ENCODE results near the gene MTRR.
"Not testable (repeated sequence)": the region's sequence is repeated elsewhere in the genome, so short reads cannot be mapped to it uniquely, and the experiment has no call there.

MTRR gene

DNA sequence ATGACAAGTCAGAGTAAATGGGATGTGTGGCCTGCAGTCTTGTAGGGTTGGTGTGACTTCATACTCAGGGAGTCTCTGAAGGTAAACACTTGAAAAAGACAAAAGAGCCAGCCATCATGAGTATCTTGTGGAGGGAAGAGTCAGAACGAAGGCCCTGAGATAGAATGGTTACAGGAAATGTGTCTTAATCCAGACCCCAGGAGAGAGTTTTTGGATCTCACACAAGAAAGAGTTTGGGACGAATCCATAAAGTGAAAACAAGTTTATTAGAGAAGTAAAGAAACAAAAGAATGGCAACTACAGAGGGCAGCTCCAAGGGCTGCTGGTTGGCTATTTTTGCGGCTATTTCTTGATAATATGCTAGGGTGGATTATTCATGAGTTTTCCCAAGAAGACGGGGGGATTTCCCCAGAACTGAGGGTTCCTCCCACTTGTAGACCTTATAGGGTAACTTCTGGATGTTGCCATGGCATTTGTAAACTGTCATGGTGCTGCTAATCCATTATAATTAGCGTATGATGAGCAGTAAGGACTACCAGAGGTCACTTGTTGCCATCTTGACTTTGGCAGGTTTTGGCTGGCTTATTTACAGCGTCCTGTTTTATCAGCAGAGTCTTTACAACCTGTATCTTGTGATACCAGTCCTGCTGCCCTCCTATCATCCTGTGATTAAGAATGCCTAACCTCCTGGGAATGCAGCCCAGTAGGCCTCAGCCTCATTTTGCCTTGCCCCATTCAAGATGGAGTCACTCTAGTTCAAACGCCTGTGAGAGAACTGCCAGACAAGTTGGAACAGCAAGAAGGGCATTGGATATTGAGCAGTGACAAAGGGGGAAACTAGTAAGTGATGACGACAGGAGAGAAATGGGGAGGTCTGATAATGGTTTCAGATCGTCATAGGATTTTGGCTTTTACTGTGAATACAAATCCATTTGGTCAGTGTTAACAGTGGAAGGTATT, 34.0 kb downstream of the MTRR start:
- DNase-seq, result no peak

DNA sequence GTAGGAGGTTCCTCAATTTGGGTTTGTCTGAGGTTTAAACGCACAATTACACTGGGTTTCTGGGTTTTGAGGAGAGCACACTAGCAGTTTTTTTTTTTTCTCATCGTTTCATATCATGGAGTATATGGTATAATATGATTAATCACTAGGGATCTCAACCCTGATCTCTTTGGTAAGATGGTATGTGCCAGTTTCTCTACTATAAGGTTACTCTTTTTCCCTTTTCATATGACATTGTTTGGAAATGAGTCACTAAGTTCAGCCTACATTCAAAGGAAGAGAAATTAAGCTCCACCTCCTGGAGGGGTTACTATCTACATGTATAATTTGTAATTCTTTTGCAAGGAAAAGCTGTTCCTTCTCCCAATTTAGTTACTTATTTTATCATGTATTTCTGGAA, 35.2 kb downstream of the MTRR start:
- no peak for DNase-seq

DNA sequence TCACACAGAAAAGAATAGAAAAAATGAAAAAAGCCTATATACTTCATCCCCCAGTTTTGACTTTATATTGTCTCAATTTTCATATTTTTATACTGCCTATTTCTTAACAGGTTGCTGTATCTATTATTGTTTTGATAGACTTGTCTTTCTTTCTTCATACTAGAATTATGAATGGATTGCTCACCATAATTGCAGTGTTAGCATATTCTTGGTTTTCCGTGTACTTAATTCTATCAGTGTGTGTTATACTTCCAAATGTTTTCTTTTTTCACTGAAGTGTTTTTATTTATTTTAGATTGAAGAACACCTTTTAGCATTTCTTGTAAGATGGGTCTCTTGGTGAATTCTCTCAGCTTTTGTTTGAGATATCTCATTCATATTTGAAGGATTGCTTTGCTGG, 38.7 kb downstream of the MTRR start:
- DNase-seq, result no peak

DNA sequence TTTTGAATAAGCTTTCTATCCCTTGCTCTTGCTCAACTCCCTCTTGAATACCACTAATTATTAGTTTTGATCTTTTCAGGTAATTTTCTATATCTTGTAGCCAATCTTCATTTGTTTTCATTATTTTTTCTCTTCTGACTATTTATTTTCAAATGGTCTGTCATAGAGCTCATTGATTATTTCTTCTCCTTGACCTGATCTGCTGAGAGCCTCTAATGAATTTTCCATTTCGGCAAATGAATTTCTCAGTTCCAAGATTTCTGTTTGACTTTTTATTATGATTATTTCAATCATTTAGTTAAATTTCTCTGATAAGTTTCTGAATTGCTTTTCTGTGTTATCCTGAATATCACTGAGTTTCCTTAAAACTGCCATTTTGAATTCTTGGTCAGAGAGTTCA, 39.4 kb downstream of the MTRR start:
- DNase-seq, result no peak

DNA sequence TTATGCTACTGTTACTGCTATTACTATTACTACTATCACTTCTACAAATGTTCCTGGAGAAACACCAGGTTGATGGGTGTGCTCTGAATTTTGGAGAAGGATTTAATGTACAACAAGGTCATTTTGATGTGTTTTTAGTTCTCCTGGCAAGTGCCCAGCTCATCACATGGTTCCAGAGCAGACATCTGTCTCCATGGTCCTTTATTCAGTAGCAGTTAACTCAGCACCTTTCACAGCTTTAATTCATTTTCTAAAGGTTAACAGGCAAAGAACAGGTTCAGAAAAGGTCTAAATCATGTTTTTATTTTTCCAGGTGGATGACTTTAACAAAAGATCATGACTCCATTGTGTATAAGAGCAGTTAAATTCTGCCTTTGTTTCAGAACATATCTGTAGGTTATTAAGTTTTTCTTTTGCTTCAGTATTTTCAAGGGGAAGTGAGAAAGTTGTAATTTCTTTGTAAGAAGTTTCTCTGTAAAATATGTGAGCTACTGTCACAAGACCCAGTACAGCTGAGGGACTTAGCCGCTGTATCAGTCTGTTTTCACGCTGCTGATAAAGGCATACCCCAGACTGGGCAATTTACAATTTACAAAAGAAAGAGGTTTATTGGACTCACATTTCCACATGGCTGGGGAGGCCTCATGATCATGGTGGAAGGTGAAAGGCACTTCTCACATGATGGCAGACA, 41.9 kb downstream of the MTRR start:
- no peak for DNase-seq

DNA sequence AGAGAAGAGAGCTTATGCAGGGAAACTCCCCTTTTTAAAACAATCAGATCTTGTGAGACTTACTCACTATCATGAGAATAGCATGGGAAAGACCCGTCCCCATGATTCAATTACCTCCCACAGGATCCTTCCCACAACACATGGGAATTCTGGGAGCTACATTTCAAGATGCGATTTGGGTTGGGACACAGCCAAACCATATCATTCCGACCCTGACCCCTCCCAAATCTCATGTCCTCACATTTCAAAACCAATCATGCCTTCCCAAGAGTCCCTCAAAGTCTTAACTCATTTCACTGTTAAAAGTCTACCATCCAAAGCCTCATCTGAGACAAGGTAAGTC, 42.5 kb downstream of the MTRR start:
- DNase-seq, result not testable (repeated sequence)

DNA sequence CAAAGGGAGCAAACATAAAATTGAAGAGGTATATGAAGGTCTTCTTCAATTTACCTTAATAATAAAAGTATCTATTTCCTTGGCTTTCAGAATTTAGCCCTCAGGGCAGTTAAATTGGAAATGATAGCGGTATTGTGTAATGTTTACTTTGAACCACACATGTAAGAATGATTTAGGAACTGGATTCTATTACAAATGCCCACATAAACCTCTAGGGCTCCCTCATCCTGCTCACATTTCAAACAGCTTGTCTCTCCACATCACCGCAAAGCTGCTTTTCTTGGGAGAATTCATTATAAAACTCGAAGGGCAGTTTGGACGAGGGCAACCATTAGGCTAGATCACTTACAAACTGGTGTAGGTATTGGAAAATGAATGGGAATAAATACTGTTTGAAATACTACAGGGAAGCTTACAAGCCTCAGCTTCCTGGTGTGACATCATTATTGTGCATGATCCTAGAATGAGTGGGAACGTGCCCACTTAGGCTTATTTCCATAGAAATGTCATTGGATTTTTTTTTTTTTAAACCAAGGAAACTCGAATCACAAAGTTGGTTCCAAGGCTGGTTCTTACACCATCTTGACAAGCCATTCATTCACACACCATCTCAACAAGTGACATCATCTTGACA, 47.3 kb downstream of the MTRR start:
- DNase-seq, result no peak

DNA sequence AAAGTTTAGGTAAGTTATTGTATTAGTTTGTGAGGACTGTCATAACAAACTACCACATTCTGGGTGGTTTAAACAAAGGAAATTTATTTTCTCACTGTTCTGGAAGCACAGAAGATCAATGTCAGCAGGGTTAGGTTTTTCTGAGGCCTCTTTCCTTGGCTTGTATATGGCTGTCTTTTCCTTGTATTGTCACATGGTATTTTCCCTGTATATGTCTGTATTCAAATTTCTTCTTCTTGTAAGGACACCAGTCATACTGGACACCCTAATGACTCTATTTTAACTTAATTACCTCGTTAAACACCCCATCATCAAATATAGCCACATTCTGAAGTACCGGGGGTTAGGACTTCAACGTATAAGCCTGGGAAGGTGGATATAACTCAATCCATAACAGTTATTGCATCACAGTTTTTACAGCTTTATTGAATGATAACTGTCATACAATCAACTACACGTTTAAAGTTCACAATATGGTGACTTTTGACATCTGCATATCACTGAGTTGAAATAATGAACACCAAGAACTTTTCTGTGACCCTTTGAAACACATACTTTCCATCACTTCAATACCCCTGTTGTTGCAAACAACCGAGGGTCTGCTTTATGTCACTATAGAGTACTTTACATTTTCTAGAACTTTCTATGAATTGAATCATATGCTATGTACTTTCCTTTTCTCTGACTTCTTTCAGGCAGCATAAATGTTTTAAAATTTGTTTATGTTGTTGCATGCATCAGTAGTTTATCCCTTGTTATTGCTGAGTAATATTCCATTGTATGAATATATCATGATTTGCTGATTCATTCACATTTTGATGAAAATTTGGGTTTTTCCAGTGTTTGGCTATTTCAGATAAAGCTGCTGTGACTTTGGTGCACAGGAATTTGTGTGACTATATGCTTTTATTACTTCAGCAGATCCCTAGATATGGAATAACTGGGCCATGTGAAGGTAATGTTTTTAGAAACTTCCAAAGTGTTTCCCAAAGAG, 48.5 kb downstream of the MTRR start:
- no peak for DNase-seq

DNA sequence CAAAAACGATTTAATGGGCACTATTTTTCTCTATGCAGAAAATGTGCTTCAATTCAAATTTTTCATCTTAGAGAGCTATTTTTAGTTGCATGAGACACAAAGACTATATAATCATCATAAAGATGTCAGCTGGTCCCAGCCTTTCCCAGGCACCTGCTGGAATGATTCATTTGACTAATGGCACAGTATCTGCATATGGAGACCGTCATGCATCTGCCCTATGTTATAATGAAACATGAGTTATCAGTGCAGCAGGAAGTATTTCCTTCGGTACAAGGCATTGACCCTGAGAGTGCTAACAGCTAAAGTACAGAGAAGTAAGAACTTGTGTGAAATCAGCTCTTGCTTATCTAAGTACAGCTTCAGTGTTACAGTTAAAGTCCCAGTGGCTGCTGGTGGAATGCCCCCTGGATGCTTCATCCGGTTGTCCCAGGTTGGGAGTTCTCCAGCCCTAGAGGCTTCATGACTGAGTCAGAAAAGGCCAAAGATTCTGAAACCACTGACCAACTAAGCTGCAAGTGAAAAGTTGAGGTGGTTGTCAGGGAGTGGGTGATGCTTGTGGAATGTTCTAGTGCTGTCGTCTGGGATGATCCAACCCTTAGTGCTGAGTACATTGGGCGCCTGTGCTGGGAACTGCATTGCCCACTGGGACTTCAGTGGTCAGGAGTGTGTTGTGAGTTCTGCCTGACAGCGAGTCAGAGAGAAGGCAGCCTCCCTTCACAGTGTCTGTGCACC, 57.2 kb downstream of the MTRR start:
- no peak for DNase-seq

DNA sequence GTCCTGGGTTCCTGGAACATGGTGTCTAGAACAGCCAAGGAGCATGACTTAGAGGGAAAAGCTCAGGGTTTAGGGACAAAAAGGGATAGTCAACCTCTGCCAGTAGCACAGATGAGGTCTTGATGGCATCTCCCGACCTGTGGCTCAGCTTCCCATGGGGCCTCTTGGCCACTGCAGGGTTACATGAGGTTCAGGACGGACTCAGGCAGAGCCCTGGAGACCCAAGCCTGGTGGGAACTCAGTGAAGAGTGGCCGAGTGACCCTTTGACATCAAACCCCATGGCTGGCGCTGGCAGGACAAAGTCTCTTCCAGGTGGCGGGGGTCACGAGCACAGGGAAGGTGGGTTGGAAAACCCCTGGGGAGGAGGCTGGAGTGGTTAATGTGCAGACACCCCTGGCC, 57.8 kb downstream of the MTRR start:
- no peak for DNase-seq

DNA sequence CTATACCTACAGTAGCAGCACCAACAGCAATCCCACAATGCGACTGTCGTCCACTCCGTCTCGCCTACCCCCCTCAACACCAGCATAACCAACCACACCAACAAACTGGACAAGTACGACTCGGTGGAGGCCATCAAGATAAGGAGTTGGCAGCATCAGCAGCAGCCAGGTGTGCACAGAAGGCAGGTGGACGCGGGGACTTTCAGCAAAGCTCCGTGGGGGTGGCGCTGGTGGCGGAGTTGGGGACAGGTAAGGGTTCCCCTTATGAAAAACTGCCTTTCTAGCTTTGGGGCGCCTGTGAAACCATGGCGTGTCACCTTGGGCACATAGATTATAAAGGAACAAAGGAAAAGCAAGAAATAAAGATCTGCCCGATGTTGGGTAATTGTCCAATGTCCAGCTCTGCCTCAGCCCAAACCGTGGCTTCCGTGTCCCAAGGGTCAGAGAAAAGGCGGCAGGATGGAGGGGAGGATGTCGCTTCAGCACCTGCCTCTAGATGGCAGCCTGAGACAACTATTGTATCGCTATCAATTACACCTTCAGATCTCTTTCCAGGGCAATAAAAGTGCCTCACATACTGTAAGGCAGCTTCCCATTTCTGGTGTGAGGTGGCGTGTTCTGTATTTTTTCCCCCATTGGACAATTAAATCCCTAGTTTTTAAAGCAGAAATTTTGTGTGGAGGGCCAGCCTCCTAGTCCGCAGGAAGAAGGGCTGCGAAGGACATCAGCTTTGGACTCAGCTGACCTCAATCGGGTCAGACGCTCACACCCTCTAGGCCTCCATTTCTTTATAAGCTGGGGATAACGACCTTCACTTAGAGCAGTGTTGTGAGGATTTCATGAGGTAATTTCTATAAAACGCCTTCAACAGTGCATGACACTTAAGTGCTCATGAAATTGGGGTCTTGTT, 58.8 kb downstream of the MTRR start:
- DNase-seq, result peak; percentile 74

DNA sequence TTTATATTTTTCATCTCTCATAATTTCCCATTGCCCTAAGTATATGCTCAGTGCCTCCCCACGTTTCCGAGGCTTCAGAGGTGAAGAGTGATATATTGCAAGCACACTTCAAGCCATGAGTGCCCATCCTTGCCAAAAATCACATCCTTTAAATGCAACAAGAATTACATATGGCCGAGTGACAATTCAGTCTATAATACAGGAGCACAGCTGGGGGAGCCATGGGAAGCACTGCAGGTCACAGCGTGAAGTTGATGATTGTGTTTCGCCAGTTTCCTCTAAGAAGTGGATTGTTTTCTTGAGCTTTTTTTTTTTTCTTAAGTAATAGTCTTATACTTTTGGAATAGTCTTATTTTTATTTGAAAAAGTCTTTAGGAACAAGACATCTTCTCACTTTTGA, 61.1 kb downstream of the MTRR start:
- no peak for DNase-seq

DNA sequence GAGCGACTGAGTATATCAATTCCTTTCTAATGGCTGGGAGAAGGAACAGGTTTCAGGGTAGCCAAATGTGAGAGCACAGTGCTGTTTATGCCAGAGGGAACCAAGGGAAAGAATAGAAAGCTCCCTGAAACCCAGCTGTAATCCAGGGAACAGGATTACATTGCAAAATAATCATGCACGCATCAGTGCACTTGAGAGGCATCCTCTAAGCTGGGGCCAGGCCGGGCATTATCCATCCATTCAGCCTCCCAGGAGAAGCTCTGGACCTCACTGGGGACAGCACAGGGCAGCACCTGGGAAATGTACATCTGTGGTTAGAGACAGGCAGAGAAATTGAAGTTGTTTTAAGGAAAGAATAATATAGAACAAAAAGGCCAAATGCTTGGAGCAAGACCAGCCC, 72.7 kb downstream of the MTRR start:
- DNase-seq, result no peak

DNA sequence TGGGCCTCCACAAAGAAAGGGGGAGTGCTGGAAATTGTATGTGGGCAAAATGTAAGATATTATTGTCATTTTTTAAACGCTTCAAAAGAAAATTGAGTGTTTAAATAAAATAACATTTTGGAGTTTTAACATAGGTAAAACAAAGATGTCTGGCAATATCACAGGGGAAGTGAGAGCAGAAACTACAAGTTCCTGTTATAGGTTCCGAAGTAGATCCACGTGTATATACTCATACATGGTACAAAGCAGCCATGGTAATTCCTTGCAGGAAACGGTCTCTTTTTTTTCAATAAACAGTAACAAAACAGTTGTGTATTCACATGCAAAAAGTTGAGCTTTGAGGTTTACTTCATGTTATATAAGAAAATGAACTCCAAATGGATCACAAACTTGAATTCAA, 78.4 kb downstream of the MTRR start:
- DNase-seq, result no peak

Measured in NCI-H1105 treated with DMSO at 0.1 percent for 48 hours (cell line).